Activated CD4-positive, alpha-beta T cell treated with anti-CD3 and anti-CD28 coated beads, Interleukin-2, amount 50 U/mL, for 16 hours (primary cell): ENCODE measurements around the gene EDN2.

Experiments used
- DNase-seq: peaks from one replicate; pipeline ENCODE4 v3.0.0-alpha.2; 2020

The EDN2 gene

DNA sequence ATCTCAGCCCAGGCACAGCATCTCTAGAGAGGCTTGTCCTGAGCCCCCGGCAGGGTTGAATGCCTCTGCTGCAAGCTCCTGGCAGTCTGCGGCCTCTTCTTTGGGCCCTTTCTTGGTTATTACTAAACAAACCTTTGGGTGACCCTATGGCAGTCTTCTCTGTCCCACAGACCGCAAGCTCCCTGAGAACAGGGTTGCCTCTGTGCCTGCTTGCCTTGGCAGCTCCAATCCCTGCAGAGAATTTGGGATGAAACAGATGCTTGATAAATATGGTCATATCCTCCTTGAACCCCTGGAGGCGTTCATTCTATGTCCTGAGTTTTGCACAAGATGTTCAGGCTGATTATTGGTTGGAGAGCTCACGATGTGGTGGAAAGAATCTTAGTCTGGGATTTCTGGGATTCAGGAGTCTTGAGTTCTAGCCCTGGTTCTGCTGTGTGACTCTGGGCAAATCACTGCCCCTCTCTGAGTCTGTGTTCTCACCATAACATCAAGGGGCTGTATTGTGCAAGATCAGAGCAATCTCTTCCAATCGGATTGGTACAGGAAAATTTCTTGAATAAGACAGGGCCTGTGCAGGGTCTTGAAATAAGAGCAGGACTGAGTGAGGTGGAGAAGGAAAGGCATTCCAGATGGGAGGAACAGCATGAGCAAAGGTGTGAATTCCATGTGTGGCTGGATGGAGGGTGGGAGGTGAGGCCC lies 49.6 kb downstream of the EDN2 start:
- no peak for DNase-seq

DNA sequence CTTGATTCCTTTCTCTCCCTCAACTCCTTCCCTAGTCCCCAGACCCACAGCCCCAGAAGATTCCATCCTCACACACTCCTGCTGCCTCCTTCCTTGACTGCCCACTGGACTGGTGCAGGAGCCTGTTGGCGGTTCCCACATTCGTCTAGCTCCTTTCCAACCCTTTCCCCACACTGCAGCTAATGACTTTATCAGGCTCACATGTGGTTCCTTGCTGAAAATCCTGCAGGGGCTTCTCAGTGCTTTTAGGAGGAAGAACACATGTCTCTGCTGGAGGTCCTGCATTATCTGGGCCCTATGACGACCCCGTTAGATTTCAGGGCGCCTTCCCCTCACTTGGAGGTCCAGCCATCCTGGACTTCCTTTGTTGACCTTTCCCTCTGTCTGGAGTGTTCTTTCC lies 50.2 kb downstream of the EDN2 start:
- DNase-seq = no peak

DNA sequence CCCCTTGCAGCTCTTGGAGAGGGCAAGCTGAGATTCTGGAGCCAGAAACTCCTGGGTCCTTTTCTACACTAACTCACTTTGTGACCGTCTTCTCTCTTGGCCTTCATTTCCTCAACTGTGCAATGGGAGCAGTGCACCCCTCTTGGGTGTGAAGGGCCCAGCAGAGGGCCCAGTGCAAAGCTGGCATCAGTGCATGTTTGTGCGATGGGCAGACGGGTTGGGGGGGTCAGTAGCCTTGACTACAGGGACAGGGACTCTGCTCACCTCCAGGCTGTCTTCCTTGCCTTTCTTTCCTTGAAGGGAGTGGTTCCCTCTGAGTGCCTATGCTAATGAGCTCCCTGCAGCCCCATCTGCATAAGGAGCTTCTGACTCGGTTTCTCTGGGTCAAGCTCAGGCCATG lies 51.0 kb downstream of the EDN2 start:
- DNase-seq = no peak

DNA sequence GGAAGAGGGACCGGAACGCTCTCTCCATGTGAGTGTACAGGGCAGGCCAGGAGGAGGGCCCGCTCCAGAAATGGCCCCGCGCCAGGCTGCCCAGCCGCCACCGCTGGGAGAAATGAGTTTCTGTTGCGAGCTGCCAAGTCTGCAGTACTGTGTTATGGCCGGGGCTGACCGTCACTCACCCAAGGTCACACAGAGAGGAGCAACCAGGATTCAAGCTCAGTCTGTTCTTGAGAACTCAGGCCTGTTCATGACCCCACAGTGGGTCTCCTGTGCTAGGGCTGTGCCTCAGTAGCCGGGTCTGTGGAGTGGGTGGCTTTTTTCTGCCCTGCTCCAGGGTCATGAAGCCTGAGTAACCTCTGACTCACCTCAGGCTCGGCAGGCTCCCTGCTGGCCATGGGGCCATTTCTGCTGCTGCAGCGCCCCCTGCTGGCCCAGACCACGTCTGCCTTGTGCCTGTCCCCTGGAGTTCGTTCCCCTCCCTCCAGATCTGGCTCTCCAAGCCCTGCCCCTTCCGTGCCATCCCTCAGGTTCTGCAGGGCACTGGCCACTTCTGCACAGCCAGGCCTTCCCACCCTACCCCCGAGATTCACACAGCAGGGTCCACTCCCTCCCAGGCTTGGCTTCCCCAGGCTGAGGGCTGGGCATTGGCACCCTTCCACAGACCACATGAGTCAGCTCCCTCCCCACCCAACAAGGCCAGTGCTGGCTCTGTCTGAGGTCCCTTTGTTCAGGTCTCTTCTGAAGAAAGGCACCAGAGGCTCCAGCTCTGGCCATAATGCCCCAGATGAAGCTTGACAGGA lies 51.8 kb downstream of the EDN2 start:
- DNase-seq = peak; percentile 77

DNA sequence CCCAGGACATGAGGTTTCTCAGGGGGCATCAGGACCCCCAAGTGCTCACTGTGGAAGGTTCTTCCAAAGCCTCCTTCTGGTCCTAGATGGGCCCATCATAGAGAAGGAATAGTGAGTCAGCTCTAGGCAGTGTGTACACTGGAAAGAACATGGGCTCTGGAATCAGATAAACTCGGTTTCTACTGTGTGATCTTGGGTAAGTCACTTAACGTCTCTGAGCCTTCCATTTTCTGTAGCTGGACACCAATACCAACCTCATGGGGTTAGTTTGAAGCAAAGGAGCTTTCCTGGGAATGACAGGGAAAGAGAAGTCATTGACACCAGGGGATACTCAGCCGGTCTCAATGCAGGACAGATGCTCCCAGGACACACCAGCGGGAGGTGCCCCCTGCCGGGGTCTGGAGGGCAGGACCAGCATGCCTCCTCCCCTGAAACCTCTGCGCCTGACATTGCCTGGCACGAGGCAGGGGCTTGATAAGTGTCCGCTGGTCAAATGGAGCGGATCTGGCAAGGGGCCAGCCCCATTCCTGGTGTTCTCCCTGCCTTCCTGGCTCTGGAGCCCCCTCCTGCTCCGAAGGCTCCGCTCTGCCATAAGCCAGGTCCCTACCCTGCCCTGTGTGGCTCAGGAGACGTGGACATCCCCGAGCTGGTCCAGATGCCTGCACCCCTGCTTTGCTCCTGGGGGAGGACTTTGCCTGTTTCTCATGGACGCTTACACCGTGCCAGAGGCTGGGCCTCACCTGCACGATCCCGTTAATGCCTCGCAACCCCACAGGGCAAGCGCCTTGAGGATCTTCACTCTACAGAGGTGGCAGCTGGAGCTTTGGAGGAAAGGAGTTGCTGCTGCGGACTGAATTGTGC lies 52.8 kb downstream of the EDN2 start:
- DNase-seq = no peak

DNA sequence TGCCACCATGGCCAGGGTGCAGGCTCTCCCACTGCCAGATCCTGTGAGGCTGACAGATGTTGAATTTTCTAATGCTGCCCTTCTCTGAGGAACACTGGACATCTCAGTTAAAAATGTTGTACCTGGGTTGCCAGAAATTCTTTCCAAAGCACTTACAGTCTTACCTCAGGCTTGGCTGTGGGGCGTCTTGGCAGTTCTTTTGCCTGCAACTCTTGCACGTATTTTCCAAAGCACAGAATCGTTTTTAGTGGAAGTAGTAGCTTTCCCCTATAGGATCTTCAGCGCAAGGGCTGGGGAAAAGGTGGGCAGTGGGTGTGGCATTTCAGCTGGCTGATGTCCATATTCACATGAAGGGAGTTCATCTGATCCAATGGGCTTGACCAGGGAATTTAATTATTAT lies 53.9 kb downstream of the EDN2 start:
- no peak for DNase-seq

DNA sequence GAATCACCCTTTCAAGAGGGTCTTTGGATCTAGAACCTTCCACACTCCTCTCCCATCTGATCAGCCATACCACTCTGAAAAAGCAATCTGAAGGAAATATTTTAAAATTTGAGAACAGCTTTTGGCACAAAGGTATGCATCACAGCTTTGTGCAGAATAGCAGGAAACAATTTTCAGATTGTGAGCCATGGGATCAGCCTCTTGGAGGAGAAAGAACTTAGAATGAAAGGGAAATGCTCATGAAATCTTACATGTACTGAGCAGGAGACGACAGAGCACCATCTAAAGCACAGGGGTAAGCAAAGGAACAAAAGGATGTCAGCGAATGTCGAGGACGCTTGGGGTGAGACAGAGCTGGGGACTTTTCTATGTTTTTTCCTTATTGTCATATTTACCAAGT lies 54.4 kb downstream of the EDN2 start:
- no peak for DNase-seq

DNA sequence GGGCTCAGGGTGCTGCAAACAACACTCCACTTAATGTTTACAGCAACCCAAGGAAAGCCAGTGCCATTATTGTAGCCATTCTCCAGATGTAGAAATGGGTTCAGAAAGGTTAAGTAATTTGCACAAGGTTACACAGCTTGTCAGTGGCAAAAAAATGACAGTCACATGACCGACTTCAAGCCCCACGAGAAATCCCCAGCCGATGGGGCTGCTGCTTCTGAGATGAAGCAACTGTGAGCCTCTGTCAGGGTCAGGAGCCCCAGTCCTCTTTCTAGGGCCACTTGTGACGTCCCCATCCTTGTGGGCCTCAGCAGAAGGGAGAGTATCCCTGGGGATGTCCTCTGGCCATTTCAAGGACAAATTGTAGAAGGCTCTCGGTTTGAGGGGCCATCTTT lies 54.8 kb downstream of the EDN2 start:
- no peak for DNase-seq
